Left ventricle myocardium inferior (tissue), 1 donor: Measurements from ENCODE around the gene QPCT. TPM values are rescaled to one million over a fixed set of nuclear protein-coding genes. Genes with fewer than 3 reads are reported as not detected.

Experiments
- DNase-seq: peaks from one replicate; pipeline ENCODE4 v3.0.0-alpha.2; 2020
- H3K27ac ChIP-seq: fragments of 200-600 bp; replicated peaks from 2 replicates; pipeline ENCODE4 v1.8.0; 2021
- H3K27me3 ChIP-seq: fragments of 200-600 bp; 2 replicates; pipeline ENCODE4 v1.8.0; 2021; ENCODE audit warnings: low read depth
- H3K36me3 ChIP-seq: fragments of 200-600 bp; 2 replicates; pipeline ENCODE4 v1.8.0; 2021
- H3K4me1 ChIP-seq: fragments of 200-600 bp; 2 replicates; pipeline ENCODE4 v1.8.0; 2021
- H3K4me3 ChIP-seq: fragments of 200-600 bp; 2 replicates; pipeline ENCODE4 v1.8.0; 2021; ENCODE audit warnings: mild to moderate bottlenecking, moderate library complexity
- H3K9me3 ChIP-seq: fragments of 200-600 bp; replicated peaks from 2 replicates; pipeline ENCODE4 v1.8.0; 2021
- intact Hi-C: fragments of 100-400 bp; cut with micrococcal nuclease; formaldehyde crosslinking; loops from one replicate; pipeline ENCODE4 v1.11.0; 2022
- total RNA-seq: library from RNA; stranded (reverse); fragmentation: NEBNext Ultra II Directional; extraction: Animal tissue kit (Norgen Biotek cat#: 25700); gene quantifications from one replicate; pipeline ENCODE4 v1.2.1, GENCODE V29; 2021
- TF ChIP-seq, protein P1 (sequence below): fragments of 200-600 bp; IDR thresholded peaks from 2 replicates; pipeline ENCODE4 v1.8.0; 2021; ENCODE audit warnings: antibody characterized with exemption, mild to moderate bottlenecking, borderline replicate concordance
- donor health status: DM: no; HTN: yes; CAD: no; lungs with severe emphysema.

The QPCT gene
- total RNA-seq, 1 donor from 2014 or later = 2.0 TPM

DNA sequence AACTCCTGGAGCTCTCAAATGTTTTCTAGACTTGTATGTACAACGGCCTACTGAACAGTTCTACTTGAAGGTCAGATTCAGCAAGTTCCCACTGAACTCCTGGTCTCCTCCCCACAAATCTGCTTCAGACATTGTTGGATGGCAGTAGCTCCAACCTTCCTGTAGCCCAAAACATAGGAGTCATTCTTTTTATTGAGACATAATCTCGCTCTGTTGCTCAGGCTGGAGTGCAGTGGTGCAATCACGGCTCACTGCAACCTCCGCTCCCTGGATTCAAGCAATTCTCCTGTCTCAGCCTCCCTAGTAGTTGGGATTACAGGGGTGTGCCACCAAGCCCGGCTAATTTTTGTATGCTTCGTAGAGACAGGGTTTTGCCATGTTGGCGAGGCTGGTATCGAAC lies 47.3 kb downstream of the QPCT start:
- H3K4me3 ChIP-seq = no peak overlapping the region
- no peaks in the 10 kb centered on the region for H3K27me3 ChIP-seq
- H3K9me3 ChIP-seq = no peaks in the 10 kb centered on the region
- TF ChIP-seq, protein P1, sequence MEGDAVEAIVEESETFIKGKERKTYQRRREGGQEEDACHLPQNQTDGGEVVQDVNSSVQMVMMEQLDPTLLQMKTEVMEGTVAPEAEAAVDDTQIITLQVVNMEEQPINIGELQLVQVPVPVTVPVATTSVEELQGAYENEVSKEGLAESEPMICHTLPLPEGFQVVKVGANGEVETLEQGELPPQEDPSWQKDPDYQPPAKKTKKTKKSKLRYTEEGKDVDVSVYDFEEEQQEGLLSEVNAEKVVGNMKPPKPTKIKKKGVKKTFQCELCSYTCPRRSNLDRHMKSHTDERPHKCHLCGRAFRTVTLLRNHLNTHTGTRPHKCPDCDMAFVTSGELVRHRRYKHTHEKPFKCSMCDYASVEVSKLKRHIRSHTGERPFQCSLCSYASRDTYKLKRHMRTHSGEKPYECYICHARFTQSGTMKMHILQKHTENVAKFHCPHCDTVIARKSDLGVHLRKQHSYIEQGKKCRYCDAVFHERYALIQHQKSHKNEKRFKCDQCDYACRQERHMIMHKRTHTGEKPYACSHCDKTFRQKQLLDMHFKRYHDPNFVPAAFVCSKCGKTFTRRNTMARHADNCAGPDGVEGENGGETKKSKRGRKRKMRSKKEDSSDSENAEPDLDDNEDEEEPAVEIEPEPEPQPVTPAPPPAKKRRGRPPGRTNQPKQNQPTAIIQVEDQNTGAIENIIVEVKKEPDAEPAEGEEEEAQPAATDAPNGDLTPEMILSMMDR = no peak
- intact Hi-C loops = no loop called here
- no peaks in the 10 kb centered on the region for H3K36me3 ChIP-seq
- DNase-seq = no peak
- H3K27ac ChIP-seq = no peak overlapping the region
- peaks cover 17% of the 10 kb centered on the region for H3K4me1 ChIP-seq

DNA sequence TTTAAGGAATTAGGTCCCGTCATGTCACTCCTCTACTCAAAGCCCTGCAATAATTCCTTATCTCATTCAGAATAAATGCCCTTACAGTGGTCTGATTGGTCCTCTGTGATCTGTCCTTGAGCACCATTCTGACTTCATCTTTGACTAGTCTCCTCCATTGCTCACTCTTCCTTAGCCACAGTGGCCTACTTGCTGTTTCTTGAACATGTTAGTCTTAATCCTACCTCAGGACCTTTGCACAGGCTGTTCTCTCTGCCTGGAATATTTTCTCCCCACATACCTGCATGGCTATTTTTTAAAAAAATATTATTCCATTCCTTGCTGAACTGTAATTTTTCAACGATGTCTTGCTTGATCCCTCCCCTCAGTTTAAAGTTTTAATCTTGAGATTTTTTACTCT lies 48.0 kb downstream of the QPCT start:
- no peak overlapping the region for H3K27ac ChIP-seq
- no peak overlapping the region for H3K4me3 ChIP-seq
- TF ChIP-seq, protein P1 = no peak
- no peak for DNase-seq
- H3K36me3 ChIP-seq = no peaks in the 10 kb centered on the region
- no peaks in the 10 kb centered on the region for H3K27me3 ChIP-seq
- intact Hi-C loops = no loop called here
- peaks cover 17% of the 10 kb centered on the region for H3K4me1 ChIP-seq
- no peaks in the 10 kb centered on the region for H3K9me3 ChIP-seq

DNA sequence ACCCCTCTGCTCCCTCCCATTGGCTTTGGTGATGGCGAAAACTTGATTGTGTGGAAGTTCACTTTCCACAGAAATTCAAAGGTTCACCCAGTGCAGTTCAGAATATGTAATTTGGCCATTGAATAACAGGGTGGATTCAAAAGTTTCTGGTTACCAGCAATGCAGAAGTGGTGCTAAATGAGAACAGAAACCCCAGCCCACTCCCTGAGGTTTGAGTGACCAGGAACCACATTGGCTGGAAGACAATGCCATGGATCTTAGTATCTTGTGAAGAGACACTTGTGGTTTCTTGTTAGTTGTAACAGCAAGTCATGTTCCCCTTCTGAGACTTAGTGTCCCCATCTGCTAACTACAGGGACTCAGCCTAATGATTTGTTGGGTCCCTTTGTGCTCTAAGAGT lies 49.8 kb downstream of the QPCT start:
- Histone ChIP-seq H3K36me3 (no peaks in the 10 kb centered on the region), H3K4me3 (no peak overlapping the region), H3K9me3 (no peaks in the 10 kb centered on the region), H3K27me3 (no peaks in the 10 kb centered on the region), H3K4me1 (peaks cover 16% of the 10 kb centered on the region), H3K27ac (no peak overlapping the region)
- intact Hi-C loops = no loop called here
- no peak for DNase-seq
- TF ChIP-seq, protein P1 = no peak

DNA sequence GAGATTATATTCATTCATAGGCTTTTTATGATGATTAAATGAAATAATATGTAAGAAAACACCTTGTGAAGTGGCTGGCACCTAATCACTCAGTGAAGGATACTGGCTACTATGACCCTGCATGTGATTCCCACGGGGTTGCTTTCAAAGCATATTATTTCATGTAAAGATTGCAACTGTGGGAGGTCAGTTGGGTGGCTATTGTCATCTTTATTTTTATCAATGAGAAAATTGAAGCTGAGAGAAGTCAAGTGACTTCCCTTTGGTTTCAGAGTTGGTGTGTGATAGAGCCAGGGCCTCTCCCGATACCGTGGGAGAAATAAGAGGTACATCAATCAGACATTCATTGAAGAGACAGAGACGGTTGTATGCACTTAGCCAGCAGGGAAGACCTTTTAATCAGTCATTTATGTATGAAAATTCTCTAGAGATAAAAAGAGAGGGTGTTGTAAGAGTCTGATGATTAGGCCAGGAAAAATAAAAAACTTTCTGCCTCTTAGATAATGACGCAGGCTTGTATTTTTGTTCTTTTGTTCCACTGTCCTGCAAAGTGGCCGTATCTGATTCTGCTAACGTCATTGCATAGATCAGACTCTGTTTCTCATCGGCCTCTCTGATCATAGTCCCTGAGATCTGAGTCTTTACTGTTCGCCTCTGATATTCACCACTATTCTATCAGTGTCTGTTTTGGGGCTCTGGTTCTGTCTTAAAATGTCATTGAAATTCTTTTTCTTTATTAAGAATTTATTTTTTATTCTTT lies 50.5 kb downstream of the QPCT start:
- Histone ChIP-seq H3K27me3 (no peaks in the 10 kb centered on the region), H3K27ac (no peak overlapping the region), H3K4me1 (peaks cover 9% of the 10 kb centered on the region), H3K9me3 (no peaks in the 10 kb centered on the region), H3K4me3 (no peak overlapping the region), H3K36me3 (no peaks in the 10 kb centered on the region)
- TF ChIP-seq, protein P1 = no peak
- DNase-seq = no peak
- intact Hi-C loops = no loop called here

DNA sequence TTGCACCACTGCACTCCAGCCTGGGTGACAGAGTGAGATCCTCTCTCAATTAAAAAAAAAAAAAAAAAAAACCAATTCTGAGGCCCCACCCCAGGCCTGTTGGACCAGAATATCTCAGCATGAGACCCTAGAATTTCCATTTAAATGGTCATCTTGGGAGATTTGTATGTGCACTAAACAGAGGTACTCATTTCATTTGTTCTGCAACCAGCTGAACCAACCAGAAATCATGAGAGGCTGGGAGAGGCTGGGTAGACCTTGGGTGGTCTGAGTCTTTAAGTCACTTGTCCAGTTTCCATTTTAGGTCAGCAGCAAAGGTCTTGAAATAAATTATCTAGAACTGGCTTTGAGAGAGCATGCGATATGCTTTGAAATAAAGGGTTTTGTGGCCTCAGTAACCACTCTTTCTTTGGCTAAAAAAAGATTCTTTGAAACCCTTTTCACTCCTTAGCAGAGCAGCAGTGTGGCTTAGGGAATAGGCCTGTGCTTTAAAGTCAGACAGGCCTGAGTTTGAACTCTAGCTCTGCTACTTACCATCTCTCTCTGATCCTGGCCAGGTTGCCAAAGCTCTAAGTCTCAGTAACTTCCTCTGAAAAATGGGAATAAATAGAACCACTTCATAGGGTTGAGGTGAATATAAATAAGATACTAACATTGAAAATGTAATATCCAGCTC lies 52.6 kb downstream of the QPCT start:
- Histone ChIP-seq H3K4me1 (no peaks in the 10 kb centered on the region), H3K27ac (no peak overlapping the region), H3K9me3 (no peaks in the 10 kb centered on the region), H3K36me3 (no peaks in the 10 kb centered on the region), H3K27me3 (no peaks in the 10 kb centered on the region), H3K4me3 (no peak overlapping the region)
- intact Hi-C loops = no loop called here
- TF ChIP-seq, protein P1 = no peak
- no peak for DNase-seq
